GM23248 (cell line): ENCODE results near the gene CATSPER1.

Experiments
- EZH2 ChIP-seq: fragments of 200-600 bp; sonication (generic); IDR thresholded peaks from 2 replicates; pipeline ENCODE4 v1.6.1; 2018; ENCODE audit warnings: antibody characterized with exemption, mild to moderate bottlenecking; ENCODE audit not compliant: insufficient read depth, poor library complexity, severe bottlenecking
- EZH2phosphoT487 ChIP-seq: fragments of 200-600 bp; sonication (generic); IDR thresholded peaks from 2 replicates; pipeline ENCODE4 v1.6.1; 2018; ENCODE audit warnings: antibody characterized with exemption, moderate library complexity, mild to moderate bottlenecking, low read depth; ENCODE audit not compliant: insufficient read depth

GRCh38 chr11:66039765-66040164 is 13.5 kb upstream of the CATSPER1 start:
- TF ChIP-seq EZH2phosphoT487 (no peak), EZH2 (no peak)
